Measurements from ENCODE around the gene FNDC3B.

Gene FNDC3B

DNA sequence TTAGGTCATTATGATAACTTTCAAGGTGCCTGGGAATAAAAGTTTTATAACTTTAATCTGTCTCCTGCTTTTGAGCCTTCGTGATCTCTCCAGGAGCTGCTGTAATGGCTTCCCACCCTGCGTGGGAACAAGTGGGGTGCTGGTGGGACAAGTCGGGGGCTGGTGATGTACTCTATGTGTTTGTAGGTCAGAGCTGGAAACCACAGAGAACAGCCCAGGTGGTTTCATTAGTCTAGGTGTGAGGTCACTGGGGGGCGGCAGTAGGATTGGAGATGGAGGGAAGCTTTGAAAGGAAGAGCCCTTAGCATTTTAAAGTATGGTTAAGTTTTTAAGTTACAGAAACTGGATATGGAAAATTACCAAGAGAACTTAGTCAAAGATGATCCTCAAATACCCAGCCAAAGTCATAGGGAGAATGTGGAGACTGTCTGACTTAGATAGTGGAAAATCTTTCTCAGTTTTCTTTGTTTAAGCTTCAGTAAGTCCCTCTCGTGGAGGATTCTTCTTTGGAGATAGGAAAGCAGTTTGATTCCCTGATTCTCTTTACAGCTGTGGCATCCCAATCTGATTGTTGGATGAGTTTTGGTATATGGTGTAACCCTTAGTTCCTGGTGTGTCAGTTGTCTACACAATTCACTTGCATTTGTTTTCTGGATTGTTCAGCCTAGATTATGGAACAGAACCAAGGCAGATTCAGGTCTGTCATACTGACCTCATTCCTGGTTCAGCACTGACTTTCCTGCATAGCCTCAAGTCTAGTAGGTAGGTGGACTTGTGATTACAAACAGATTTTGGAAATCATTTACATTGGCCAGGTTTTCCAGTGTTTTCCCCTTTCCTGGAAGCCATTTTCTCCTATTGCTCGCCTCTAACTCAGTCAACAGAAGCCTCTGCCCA lies 115.6 kb downstream of the FNDC3B start:
- no peak for DNase-seq

DNA sequence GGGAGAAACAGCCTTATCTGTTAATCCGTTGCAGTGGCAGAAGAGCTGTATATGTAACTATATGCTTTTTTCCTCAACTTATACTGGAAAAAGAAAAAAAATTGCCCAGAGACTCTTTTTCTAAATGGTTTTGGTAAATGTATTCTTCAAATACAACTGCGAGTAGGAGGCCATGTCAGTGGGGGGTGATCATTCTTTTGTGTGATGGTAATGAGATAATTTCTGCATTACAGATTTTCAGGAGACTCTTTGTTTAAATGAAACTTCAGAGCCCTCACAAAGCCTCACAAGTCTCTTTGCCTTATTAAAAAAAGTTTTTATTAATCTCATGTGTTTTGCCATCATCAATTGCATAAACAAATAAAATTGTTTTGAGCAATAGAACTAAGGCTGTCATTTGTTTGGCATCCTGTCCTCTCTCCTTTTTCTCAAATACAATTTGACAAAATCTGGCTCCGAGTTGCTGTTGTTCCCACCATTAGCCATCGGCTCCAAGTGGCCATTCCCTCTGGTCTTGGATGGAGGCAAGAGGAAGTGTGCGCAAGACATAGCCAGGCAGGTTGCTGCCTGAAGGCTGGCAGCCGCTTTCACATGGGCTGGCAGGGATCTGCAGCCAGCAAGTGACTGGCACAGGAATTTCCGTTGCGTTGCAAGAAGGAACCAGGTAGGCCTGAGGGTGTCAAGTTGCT lies 116.7 kb downstream of the FNDC3B start:
- peak; percentile 66 for DNase-seq

DNA sequence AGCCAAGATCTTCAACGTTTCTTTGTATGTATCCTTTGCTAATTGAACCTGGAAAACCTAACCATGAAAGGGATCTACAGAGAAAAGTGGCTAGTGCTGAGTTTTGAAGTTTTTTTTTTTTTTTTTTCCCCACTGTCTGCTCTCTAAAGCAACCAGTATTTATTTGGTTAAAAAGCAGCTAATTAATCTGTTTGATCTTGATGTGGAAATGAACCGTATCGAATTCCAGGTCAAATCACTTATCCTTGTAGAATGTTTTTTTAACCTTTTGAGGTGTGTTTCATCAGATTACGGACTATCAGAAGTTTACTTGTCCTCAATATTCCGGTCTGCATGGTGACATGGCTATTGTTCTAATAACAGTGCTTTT lies 117.2 kb downstream of the FNDC3B start:
- DNase-seq, result no peak

DNA sequence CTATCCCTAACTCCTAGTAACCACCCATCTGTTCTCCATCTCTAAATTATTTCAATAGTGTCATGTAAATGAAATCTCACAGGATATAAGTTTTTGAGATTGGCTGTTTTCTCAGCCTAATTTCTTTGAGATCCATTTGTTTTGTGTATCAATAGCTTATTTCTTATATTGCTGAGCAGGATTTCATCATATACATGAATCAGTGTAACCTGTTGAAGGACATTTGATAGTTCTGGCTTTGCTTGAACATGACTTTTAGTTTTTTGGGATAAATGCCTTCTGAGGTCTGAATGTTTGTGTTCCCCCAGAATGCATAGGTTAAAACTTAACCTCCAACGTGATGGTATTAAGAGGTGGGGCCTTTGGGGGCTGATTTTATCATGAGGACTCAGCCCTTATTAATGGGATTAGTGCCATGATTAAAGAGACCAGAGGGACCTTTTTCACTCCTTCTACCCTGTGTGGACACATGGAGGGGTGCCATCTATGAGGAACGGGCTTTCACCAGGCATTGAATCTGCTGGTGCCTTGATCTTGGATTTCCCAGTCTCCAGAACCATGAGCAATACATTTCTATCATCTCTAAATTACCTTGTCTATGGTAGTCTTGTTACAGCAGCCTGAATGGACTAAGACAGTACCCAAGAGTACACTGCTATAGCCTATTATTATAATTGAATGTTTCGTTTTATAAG lies 118.3 kb downstream of the FNDC3B start:
- no peak for DNase-seq

DNA sequence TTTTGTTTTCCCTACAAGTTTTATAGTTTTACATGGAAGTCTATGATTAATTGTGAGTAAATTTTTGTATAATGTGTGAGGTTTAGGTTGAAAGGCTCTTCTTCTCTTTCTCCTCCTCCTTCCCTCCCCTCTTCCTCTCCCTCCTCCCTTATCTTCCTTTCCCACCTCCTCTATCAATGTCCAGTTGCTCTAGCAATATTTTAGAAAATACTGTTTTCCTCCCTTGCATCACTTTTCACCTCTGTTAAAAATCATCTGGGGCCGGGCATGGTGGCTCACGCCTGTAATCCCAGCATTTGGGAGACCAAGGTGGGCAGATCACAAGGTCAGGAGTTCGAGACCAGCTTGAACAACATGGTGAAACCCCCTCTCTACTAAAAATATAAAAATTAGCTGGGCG lies 119.4 kb downstream of the FNDC3B start:
- no peak for DNase-seq

DNA sequence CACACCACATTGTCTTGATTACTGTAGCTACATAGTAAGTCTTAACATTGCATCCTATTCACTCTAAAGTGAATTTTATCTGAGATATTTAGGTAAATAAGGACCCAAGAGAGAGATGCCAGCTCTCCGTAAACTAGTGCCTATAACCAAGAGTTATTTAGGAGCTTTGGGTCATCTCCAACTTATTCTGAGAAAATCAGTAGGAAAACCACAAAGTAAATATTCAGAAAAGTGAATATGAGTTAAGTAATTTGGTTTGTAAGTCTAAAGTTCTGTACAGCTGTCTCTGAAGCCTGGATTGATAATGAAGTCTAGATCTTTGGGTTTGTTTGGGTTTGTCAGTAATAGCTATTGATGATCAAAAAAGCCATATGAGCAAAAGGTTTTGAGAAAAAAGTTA lies 120.0 kb downstream of the FNDC3B start:
- DNase-seq, result no peak

DNA sequence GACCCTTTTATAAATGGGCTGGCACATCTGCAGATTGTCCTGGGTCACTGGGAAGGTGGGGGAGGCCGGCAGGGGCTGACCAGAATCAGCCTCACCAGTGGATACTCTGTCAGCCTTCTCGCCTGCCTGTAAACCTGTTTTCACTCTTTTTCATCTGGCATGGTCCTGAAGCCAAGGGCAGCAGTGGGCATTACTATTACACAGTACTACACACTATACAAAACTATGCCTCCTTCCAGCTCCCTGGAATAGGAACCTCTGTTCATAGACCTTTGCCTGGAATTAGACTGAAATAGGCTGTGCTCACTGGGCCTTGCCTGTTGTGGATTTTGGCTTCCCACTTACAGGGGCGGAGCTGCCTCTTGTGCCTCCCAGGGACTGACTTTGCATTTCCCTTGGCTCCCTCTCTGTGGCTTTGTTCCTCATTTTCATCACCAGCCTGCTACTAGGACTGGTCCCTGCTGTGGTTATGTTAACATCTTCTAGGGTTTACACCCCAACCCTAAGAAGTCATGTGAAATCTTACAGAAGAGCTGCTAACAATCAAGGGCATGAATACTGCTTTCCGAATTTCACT lies 120.7 kb downstream of the FNDC3B start:
- peak; percentile 74 for DNase-seq

DNA sequence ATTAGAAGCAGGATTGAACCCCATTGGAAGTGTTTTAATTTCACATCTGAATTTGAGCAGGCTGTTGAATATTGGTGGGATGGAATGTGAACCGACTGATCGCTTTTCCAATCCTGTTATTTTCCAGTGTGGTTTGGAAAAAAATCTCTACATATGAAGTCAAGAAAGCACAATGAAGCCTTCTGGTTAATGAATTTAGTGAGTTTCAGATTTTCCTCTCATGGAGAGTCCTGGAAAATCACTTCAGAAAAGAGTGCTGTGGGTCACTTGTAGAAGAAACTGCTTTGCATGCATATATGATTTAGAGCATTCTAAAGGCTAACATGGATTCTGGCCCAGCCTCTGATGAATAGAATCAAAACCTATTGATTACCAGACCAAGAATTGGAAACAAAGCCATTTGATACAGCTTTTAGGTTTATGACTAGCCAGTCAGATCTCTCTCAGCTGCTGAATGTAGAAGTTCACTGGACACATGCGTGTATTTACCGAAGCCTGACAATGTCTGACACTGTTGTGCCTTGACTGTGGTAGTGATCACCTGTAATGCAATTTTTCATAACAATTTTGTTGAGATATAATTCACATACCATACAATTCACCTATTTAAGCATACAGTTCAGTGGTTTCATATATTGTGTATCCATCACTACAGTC lies 121.9 kb downstream of the FNDC3B start:
- DNase-seq, result no peak

DNA sequence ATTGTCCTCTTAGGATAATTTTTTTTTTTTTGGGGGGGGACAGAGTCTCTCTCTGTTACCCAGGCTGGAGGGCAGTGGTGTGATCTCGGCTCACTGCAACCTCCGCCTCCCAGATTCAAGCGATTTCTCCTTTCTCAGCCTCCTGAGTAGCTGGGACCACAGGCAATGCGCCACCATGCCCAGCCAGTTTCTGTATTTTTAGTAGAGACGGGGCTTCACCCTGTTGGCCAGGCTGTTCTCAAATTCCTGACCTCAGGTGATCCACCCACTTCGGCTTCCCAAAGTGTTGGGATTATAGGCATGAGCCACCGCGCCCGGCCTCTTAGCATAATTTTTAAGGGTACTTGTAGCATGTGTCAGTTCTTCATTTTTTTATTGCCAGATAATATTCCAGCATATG lies 122.6 kb downstream of the FNDC3B start:
- DNase-seq, result no peak

DNA sequence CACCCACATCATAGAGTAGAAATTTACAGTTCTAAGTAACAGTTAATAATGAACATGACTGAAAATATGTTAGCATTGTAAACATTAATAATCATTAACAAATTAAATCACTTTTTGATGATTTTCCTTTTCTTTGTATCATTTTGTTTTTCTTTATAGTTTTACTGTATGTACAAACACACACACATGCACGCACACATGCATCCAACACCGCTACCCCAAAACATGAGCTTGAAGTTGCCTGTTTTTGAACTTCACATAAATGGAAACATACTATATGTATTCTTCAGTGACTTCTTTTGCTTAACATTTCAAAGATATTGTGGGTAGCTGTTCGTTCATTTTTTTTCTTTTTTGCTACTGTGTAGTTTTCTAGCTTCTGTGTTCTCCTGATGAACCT lies 123.9 kb downstream of the FNDC3B start:
- DNase-seq, result no peak

DNA sequence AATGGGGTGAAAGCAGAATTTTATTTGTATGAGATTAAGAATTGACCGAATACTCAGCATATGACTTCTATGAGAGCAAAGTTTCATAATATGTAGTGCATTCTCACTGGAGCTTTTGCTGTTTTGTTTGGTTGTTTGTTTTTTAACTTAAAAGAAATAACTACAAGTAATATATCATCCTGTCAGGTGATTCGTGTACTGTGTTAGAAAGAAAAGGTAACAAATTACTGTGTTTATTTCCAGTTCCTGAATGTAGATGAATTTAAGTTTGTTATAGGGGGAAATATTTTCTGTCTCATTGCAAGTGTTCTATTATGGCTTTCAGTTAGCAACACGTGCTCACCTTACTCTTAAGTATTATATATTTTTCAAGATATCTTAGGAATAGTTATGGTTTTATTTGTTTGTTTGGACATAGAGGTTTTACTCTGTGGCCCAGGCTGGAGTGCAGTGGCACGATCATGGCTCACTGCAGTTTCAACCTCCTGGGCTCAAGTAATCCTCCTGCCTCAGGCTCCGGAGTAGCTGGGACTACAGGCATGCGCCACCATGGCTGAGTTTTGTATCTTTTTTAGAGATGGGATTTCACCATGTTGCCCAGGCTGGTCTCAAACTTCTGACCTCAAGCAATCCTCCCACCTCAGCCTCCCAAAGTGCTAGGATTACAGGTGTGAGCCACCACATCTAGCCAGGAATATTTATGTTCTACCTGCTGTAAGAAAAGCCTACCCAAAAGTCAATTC lies 125.4 kb downstream of the FNDC3B start:
- DNase-seq, result no peak

DNA sequence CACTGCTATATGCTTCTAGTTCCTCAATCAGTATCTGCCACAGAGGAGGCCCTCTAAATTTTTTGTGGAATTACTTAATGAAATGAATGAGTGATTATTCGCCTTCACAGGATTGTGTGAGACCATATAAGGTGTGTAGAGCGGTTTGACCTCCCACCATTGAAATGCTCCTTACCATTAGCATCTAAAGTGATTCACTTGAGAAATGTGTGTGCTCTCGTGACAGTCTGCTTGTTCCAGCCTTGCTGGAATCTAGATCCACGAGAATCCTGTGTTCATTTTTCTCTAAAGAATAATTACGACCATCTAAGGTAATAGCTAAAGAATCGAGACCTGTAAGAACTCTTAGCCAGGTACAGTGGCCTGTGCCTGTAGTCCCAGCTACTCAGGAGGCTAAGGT lies 126.9 kb downstream of the FNDC3B start:
- DNase-seq, result no peak

DNA sequence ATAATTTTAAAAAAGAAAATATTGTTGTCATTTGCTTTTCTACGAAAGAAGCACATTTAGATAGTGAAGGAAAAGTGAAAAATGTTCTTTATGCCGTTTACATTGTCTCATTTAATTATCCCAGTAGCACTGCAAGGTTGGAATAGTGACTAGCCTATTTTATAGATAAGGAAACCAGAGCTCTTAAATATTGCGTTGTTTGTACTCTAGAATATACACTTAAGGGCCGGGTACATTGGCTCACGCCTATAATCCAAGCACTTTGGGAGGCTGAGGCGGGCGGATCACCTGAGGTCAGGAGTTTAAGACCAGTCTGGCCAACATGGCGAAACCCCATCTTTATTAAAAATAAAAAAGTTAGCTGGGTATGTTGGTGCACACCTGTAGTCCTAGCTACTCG lies 127.5 kb downstream of the FNDC3B start:
- no peak for DNase-seq

DNA sequence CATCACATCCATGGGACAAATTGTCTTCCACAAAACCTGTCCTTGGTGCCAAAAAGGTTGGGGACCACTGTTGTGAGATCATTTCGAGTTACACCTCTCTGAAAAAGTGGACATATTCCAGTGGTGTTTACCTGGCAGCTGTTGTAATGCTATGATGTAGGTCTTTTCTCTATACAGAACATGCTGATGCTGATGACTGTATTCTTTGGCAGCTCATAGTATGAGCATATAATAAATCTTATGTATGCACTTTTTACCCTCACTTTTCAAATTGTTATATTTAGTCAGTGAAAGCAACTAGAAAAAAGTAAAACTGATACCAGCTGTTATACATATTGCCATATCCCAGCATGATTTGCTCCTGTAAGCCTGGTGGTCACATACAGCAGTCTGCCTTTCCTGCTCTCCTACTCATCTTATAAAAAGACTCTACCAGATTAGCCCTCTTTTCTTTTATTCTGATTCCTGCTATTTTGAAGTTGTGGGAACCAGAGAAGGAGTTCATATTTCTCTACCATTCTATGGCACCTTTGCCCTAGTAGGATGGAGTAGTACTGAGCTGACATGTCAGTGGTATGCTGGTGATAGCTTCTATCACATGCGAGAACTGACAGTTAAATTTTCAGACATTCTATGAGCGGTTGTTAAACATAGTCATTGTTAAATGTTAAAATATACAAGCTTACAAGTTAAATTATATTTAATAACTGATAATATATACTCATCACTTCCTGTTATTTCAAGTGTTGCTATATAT lies 128.7 kb downstream of the FNDC3B start:
- no peak for DNase-seq

DNA sequence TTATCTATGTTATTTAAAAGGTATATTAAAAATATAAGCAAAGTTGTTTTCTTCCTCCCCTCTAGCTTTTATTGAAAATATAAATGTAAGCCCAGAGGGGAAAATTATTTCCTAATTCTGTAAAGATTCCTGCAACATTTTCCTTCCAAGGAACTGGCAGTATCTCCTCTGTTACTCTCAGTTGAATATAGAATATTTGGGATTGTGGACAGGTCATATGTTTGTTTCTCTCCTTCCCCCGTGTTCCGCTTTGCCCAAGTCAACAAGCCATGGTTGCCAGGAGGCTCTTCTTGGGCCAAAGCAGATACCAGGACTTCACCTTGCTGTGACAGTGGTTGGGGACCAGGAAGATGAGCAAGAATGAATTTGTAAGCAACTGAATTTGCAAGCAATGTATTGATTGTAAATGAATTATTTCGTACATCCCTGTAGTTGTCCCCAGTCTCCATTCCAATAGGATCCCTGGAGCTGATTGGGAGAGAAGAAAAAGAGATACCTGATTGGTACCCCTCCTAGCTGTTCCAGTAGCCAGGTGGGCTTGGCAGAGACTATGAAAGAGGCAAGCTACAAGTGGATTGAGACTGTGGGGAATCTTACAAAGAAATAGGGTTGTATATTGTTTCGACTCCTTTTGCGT lies 130.8 kb downstream of the FNDC3B start:
- DNase-seq, result no peak

DNA sequence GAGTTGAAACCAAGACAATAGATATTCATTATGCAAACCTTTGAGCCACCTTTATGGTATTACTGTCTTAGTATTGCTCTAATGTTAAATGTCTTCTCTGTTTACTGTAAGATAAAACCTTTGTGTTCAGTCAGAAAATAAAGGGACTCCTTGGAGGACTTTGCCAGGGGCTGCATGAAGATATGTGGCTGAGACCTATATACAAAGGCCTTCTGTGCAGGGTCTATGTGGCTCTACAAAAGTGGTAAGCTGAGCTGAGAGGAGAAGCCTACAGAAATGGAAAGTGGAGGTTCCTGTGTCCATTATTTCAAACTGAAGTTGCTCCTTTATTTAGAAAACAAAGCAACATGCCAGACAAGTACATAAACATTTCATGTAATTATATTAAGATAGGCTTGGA lies 131.5 kb downstream of the FNDC3B start:
- DNase-seq, result no peak

DNA sequence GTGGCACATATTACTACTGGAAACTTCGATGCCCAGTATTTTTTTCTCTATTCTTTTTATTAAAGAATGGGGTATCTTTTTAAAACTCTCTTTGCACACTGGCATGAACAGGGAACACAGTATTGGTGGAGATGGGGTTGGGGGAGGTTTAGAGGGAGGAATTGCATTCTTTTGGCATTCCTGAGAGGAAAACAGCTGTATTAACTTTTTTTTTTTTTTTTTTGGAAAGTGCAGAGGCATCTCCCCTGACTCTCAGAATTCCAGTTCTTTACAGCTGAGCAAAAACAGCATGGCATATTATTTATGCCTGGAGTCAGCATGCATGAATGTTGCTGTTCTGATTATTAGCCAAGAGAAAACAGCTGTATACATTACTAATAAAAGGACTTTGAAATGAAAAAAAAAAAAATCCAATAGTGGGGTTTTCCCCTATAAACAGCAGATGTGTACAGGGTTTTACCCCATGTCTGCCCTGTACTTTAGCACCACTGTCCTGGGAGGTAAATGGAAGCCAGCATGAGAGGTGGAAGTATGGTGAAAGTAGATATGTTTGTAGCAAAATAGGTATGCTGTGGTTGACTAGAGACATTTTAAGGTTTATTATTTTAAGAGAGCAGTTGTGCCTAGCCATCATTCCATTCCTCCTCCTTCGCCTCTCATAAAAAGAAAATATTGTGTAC lies 132.2 kb downstream of the FNDC3B start:
- no peak for DNase-seq

DNA sequence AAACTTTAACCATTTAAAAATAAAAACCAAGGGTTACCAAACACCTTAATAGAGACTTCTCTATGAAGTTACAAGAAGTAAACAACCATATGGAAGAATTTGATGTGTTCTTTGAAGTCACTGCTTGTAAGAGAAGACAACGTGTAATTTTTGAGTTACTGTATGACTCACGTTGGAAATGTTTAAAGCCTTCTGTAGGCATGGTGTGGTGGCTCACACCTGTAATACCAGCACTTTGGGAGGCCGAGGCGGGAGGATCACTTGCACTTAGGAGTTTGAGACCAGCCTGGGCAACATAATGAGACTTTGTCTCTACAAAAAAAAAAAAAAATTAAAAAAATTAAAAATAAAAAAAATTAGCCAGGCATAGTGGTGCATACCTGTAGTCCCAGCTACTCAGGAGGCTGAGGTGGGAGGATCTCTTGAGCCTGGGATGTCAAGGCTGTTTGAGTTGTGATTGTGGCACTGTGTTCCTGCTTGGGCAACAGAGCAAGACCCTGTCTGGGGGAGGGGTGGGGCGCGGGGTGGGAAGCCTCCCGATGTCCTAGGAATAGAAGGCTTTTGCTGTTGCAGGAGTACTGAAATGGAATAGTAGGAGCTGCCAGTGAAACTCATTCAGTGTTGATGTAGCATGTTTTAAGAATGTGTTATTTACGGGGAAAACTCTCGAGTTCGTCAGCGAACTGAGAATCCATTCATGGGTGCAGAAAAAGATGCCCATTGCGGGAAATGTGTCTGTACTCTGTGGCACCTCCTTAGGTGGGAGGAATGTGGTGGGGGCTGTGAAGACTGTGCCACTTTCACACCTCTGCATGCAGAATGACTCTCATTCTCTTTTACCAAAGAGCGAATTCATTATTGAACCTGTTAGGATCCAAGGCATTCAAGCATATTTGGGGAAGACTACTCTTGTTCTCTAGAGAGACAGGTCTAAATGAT lies 134.2 kb downstream of the FNDC3B start:
- DNase-seq, result no peak
